Transverse colon (tissue), 4 donors: ENCODE results near the gene SMARCAL1.

Source experiments
- CTCF ChIP-seq, 5 experiments: fragments of 200-600 bp in 3 of 5; fragments of 450-650 bp in 2 of 5; sonication (generic) in 3 of 5; IDR thresholded peaks; 1 replicate in 2 of 5; 2 replicates in 3 of 5; pipeline ENCODE4 v1.5.1; 2016 to 2017; ENCODE audit warnings: antibody characterized with exemption in 5 of 5, inconsistent platforms in 3 of 5, mild to moderate bottlenecking in 2 of 5, moderate library complexity in 1 of 5
- EP300 ChIP-seq: sonication (generic); formaldehyde crosslinking; IDR thresholded peaks from one replicate; pipeline ENCODE4 v1.6.1; 2017; ENCODE audit warnings: antibody characterized with exemption, low read depth
- POLR2A ChIP-seq: fragments of 450-650 bp; IDR thresholded peaks from one replicate; pipeline ENCODE4 v1.6.1; 2016; ENCODE audit warnings: antibody characterized with exemption, mild to moderate bottlenecking, moderate library complexity
- POLR2AphosphoS5 ChIP-seq, 3 donors: sonication (generic); formaldehyde crosslinking; IDR thresholded peaks; one replicate each; pipeline ENCODE4 v1.6.1; 2016; ENCODE audit warnings: antibody characterized with exemption in 3 of 3

GRCh38 chr2:216491793-216492596 lies 79.7 kb downstream of the SMARCAL1 start:
- TF ChIP-seq CTCF (IDR thresholded peaks at IDR 0.05), result no peak
- TF ChIP-seq POLR2A, result no peak
- no peak for TF ChIP-seq POLR2AphosphoS5 (IDR thresholded peaks at IDR 0.05)
- TF ChIP-seq EP300, result no peak
